ENCODE measurements around the gene TRDMT1.

The TRDMT1 gene

GRCh38 chr10:17216901-17217395 is 15.5 kb upstream of the TRDMT1 start:
- TF ChIP-seq CTCF (conservative IDR thresholded peaks at IDR 0.05; ENCODE audit: control insufficient read depth, insufficient read depth, low read depth, low read length) = no peak
- no peak overlapping the region for H3K4me3 ChIP-seq (ENCODE audit: control insufficient read depth, low read depth, low read length)
- DNase-seq (ENCODE audit: low read depth) = peak; percentile 64

- H3K4me3 ChIP-seq (ENCODE audit: control insufficient read depth, low read depth, low read length) = peak overlapping the region; percentile 38
- no peak for TF ChIP-seq CTCF (conservative IDR thresholded peaks at IDR 0.05; ENCODE audit: control insufficient read depth, insufficient read depth, low read depth, low read length)
- DNase-seq (ENCODE audit: low read depth) = peak; percentile 99
Observed at GRCh38 chr10:17216217-17216900, 14.9 kb upstream of the TRDMT1 start.

GRCh38 chr10:17215782-17216122 is 14.3 kb upstream of the TRDMT1 start:
- DNase-seq (ENCODE audit: low read depth) = no peak
- no peak for TF ChIP-seq CTCF (conservative IDR thresholded peaks at IDR 0.05; ENCODE audit: control insufficient read depth, insufficient read depth, low read depth, low read length)
- peak overlapping the region; percentile 38 for H3K4me3 ChIP-seq (ENCODE audit: control insufficient read depth, low read depth, low read length)

DNA sequence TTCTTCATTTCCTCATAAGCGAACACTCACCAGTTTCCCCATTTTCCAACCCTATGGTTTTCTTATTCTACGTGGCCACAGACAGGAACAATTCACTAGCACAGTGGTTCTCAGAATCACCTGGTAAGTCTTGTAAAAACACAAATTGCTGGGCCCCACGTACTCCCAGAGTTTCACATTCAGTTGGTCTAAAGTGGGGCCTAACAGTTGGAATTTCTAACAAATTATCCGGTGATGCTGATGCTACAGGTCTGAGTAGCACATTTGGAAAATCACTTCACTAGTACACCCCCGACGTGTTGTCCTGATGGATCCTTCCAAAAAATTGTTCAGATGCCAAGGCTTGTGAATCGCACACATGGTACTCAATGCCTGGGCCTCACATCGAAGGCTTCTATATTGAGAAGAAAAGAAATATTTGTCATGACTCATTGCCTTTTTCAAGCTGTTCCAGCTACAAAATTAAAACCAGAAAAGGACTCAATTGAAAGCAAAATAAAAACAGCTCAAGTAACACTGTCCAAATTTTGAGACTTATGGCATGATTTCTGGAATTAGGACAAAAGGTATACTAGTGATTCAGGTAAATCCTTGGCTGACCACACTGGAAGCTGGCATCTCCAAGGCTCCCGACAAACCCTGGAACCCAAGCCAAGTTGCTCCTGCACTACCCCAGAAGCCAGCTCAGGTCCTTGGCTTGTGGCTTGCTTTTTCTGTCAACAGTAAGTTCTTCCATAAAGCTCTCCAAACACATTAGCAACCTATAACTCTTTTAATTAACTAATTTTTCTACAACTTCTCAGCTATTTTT is 13.7 kb upstream of the TRDMT1 start:
- DNase-seq (ENCODE audit: low read depth) = peak; percentile 99
- no peak for TF ChIP-seq CTCF (conservative IDR thresholded peaks at IDR 0.05; ENCODE audit: control insufficient read depth, insufficient read depth, low read depth, low read length)
- H3K4me3 ChIP-seq (ENCODE audit: control insufficient read depth, low read depth, low read length) = peak overlapping the region; percentile 55

GRCh38 chr10:17214526-17214925 is 13.1 kb upstream of the TRDMT1 start:
- no peak for TF ChIP-seq CTCF (conservative IDR thresholded peaks at IDR 0.05; ENCODE audit: control insufficient read depth, insufficient read depth, low read depth, low read length)
- DNase-seq (ENCODE audit: low read depth) = peak; percentile 67
- H3K4me3 ChIP-seq (ENCODE audit: control insufficient read depth, low read depth, low read length) = peak overlapping the region; percentile 55

DNA sequence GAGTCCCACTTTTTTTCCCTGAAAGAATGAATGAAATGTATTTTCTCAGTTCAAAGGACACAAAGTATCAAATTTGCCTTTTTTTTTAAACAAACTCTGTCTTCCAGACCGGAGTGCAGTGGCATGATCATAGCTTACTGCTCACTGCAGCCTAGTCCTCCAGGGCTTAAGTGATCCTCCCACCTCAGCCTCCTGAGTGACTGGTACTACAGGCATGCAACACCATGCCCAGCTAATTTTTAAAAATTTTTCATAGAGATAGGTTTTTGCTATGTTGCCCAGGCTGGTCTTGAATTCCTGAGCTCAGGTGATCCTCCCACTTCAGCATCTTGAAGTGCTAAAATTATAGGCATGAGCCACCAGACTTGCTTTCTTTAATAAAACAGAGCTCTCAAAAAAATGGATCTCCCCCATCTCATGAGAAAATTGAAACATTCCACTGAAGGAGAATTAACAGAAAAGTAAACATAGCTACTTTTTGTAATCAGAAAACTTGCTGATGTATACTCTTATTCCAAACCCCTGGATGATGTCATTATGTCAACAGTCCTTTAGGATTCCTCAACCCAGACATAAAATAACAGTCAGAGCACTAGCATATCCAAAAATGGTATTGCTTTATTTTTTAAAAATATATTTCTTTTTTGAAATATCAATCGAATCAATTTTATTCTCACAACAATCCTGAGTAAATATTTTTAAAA is 12.3 kb upstream of the TRDMT1 start:
- no peak overlapping the region for H3K4me3 ChIP-seq (ENCODE audit: control insufficient read depth, low read depth, low read length)

More for the DNA sequence above, 12.3 kb upstream of the TRDMT1 start:
- no peak for TF ChIP-seq CTCF (conservative IDR thresholded peaks at IDR 0.05; ENCODE audit: control insufficient read depth, insufficient read depth, low read depth, low read length)
- peak; percentile 74 for DNase-seq (ENCODE audit: low read depth)
